ENCODE measurements around the gene TARM1.
"Not testable (repeated sequence)": the region's sequence is repeated elsewhere in the genome, so short reads cannot be mapped to it uniquely, and the experiment has no call there.

The TARM1 gene

GRCh38 chr19:54081032-54081431 is at the start of gene TARM1:
TARM1 (minus strand) TSS chr19:54081365; CDS start chr19:54081340, 25 bp downstream.
- DNase-seq, result peak; percentile 44 to 51

GRCh38 chr19:54129617-54129996 is 48.4 kb upstream of the TARM1 start:
- DNase-seq, result no peak

GRCh38 chr19:54128796-54129616 is 47.8 kb upstream of the TARM1 start:
- no peak for DNase-seq

GRCh38 chr19:54128441-54128725 is 47.2 kb upstream of the TARM1 start:
- no peak for DNase-seq

- no peak for DNase-seq
These were observed 46.7 kb upstream of the TARM1 start for GRCh38 chr19:54127688-54128440.

- no peak for DNase-seq
These were observed 44.5 kb upstream of the TARM1 start for GRCh38 chr19:54125713-54126112.

- no peak for DNase-seq
These were observed 43.2 kb upstream of the TARM1 start for GRCh38 chr19:54124393-54124792.

- no peak for DNase-seq
These were observed 42.5 kb upstream of the TARM1 start for GRCh38 chr19:54123682-54124081.

GRCh38 chr19:54121259-54121658 is 40.1 kb upstream of the TARM1 start:
- no peak for DNase-seq

GRCh38 chr19:54115109-54116063 is 34.2 kb upstream of the TARM1 start, which contains the start of the genes PRPF31 and TFPT:
PRPF31 (plus strand) TSS chr19:54115754; CDS start chr19:54118279, 2,525 bp downstream.
TFPT (minus strand) TSS chr19:54115657; CDS start chr19:54115269, 388 bp downstream.
- peak; percentile 96 to 98 for DNase-seq

- DNase-seq, result peak; percentile 85 to 88
These were observed 33.4 kb upstream of the TARM1 start for GRCh38 chr19:54114340-54115108.

- no peak for DNase-seq
These were observed 28.5 kb upstream of the TARM1 start for GRCh38 chr19:54109651-54110050.

- no peak for DNase-seq
These were observed 27.3 kb upstream of the TARM1 start for GRCh38 chr19:54108496-54108895.

- DNase-seq, result no peak
These were observed 26.8 kb upstream of the TARM1 start for GRCh38 chr19:54107876-54108490.

GRCh38 chr19:54106716-54107115 is 25.6 kb upstream of the TARM1 start:
- DNase-seq, result no peak

- no peak for DNase-seq
These were observed 24.6 kb upstream of the TARM1 start for GRCh38 chr19:54105796-54106195.

GRCh38 chr19:54104998-54105715 is 24.0 kb upstream of the TARM1 start:
- DNase-seq, result no peak

- peak; percentile 96 for DNase-seq
These were observed 21.4 kb upstream of the TARM1 start, which contains the start of gene NDUFA3 for GRCh38 chr19:54102421-54103169. NDUFA3 (plus strand) TSS chr19:54102855; CDS start chr19:54102879, 24 bp downstream.

- peak; percentile 82 to 84 for DNase-seq
These were observed 19.4 kb upstream of the TARM1 start, which contains the start of gene OSCAR for GRCh38 chr19:54100561-54100960. OSCAR (minus strand) TSS chr19:54100803; CDS start chr19:54100792, 11 bp downstream.

- not testable (repeated sequence) for DNase-seq
These were observed 18.7 kb upstream of the TARM1 start for GRCh38 chr19:54099903-54100255.

Data from Kasumi-1 (cell line).